HG03521 (cell line): Measurements from ENCODE around the gene MAN1A2.

Source experiments
- ATAC-seq: cut with Tn5 transposase; IDR thresholded peaks from one replicate; pipeline ENCODE4 v1.9.1; 2021; ENCODE audit warnings: mild to moderate bottlenecking, moderate library complexity; ENCODE audit not compliant: unreplicated experiment

The MAN1A2 gene

DNA sequence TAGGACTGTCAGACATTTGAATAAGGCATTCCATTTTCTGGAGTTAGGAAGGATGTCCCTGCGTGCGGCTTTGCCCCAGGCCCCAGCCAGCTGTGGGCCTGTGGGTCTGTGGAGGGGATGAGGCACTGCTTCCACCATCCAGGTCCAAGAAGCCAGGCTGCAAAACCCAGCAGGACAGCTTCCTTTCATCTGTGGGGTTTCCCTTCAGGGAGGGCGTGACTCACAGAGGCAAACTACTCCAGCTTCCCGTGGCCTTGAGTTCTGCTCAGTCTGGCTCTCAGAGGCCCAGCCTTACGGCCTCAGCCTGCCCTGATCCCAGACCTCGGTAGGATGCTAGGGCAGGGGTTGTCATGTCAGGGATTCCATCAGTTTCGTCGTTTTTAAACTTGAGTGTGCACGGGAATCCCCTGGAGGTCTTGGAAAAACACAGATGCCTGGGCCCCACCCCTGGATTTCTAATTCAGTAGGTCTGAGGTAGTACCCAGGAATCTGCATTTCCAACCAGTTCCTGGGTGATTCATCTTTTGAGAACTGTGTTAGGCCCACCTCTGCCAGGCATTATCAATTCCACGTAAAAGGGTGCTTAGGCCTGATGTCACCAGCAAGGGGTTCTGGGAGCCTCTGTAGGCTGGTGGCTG lies 206.3 kb downstream of the MAN1A2 start:
- no peak for ATAC-seq

DNA sequence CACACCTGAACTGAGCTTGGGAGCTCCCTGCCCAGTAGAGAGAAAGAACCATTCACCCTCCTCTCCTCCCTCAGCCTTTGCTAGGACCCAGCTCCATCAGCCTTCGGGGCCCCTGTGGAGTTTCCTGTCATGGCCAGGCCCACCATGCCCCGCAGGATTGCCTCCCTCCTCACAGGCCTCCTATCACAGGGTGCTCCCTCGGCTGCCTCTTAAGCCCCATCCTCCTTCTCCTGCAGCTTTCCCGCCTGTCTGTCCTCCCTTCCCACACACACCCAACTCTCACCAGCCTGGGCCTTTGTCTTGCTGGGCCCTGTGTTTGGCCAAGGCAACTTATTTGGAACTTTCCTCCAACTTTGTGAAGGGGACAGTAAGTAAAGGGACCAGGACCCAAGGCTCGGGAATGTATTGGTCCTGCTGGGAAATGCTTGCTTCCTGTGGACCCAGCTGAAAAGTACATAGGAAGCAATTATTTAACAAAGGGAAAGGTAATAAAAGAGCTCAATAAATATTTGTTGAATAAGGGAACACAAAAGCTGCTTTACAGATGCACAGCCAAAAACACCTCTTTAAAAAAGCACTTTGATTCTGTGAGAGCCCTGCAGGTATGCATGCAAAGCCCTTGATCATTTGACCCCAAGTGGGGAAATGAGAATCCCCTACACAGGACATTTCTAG lies 207.0 kb downstream of the MAN1A2 start:
- ATAC-seq = no peak

DNA sequence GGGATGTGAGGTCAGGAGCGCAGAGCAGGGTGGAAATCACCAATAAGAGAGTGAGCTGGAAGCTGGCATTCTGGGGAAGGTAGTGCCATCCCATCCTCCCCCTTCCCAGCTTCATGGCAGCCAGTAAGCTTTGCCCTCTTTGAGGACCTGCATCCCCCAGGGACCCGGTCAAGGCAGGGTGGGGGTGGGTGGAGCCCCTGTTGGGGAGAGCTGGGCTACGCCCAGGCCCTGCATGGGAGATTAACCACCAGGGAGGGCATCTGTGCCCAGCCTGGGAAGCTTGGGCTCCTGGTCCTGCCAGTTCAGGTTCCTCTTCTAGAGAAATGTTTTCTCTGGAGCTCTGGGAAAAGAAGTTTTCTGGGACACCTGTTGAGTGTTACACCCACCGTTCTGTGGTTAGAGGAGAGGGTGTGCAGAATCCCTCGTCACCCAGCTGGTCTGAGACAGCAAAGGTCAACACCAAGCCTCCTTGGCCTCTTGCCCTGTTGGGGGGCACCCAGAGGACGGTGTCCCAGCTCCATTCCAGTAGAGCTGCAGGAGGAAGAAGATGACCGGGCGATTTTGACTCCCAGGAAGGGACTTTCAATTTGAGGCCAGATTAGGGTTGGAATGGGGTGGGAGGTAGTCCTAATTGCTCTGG lies 208.5 kb downstream of the MAN1A2 start:
- no peak for ATAC-seq

DNA sequence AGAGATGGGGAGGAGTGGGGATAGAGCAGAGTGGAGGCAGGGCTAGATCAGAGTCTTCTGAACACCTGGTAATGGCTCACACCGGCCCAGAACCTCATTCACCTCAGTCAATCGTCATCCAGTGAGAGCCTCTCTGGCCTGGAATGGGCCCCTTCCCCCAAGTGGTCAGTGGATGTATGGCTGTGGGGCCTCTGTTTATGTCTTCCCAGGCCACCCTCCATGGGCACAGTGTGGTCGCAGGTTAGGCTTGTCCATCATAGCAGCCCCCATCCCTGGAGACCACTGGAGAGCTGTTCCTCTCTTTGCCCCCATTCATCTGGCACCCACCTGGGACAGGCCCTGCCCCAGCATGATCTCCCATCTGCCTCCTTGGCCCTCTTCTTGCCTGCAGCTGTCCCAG lies 209.0 kb downstream of the MAN1A2 start:
- ATAC-seq = no peak

DNA sequence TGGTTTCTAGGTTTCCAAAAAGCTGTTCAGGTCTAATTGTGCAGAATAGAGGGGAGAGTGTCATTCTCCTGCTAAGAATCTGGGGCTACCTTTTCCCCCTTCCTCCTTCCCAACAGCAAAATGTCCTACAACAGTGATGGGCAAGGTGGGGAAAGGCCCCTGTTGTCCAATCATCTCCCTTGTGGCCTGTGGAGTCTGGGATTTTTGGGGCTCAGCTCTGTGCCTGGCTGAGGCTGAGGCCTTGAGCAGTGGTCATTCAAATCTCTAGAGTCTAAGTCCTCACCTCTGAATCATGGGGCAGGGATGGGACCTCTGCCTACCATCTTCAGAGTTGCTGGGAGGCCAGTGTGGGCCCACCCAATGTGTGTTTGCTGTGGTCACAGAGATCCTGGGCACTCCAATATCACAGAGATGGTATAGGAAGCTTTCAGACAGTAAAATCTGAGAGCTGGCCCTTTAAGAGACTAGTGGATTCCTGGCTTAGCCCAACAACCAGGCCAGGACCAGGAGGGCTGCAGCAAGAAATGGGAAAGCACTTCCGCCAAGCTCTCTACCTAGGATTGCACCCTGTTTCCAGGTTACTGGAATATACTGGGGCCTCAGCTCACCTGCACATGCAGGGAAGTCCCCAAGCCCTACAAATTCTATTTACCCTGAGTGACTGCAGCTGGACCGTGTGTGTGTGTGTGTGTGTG lies 210.1 kb downstream of the MAN1A2 start:
- ATAC-seq = no peak

DNA sequence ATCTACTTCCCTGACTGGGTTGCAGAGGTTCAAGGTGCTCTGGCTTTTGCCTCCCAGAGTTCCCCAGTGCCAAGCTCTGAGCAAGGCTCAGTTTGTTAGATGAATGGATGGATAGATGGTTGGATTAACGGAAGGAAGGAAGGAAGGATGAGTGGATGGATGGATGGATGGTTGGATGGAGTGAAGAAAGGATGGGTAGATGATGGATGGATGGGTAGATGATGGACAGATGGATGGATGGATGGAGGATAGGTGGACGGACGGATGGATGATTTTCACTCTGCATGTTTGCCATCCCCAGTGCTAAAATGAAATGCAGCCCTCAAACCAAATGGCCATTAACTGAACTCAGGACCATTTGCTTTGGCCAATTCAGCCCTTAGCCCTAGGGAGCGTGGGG lies 211.2 kb downstream of the MAN1A2 start:
- ATAC-seq = no peak
